GM19023 (cell line): ENCODE results near the gene TGFB2.

Experiments used
- ATAC-seq: cut with Tn5 transposase; IDR thresholded peaks from one replicate; pipeline ENCODE4 v1.9.1; 2021; ENCODE audit warnings: mild to moderate bottlenecking, moderate library complexity; ENCODE audit not compliant: unreplicated experiment

The TGFB2 gene

DNA sequence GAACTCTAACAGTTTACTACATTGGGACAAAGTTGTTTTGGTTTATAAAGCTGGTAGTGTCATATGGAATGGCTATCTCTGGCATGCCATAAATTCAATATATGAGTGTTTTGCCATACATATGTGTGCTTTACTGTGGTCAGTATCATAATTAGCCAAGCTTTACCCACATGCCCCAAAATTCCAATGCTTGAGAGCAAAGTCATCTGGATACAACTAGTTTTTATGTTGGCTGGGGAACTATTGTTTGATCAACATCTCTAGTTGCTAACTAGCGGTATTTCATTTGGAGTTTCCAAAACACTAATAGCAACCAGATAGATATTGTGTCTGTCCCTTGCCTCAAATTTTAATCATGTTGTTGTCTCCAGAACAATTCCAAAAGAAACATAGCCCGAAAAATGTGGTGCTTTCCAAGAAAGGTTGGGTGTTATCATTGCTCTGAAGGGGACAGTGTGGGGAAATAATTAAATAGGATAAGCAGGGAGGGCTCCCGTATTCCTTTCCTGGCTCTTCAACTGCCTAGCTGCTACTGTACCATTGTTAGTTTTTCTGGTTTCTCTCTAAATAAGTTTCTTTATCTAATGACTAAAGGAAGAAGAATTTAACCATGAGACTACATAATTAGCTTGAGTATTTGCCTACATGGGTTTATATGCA, 136.1 kb downstream of the TGFB2 start:
- ATAC-seq: no peak

DNA sequence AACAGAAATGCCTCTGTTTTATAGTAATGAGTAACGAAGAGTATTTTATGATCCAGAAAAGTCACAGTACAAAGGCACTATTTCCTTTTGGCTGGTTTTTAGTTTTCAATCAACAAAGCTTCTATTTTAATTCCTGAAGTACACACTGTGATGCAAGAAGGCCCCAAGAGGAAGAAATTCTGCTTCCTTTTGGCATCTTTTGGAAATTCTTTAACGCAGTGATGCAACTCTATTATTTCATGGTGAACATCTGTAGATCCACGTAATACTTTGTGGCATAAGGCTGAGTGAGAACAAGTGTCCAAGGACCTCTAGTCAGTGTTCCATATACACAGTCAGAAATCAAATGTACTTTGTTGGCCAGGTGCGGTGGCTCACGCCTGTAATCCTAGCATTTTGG, 137.5 kb downstream of the TGFB2 start:
- no peak for ATAC-seq

DNA sequence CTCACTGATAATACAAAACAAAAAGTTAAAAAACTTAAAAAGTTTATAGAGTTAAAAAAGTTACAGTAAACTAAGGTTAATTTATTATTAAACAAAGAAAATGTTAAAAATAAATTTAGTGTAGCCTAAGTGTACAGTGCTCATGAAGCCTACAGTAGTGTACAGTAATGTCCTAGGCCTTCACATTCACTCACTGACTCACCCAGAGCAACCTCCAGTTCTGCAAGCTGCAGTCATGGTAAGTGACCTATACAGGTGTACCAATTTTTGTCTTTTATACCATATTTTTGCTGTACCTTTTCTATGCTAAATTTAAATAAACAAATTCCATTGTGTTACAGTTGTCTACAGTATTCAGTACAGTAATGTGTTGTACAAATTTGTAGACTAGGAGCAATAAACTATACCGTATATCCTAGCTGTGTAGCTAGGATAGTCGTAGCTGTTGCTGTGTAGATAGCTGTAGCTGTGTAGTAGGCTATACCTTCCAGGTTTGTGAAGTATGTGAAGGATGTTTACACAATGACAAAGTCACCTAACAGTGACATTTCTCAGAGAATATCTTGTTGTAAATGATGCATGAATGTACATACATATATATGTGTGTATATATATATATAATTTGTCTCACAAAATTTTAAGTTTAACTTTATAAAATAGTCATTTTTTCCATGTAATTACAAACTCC, 140.2 kb downstream of the TGFB2 start:
- no peak for ATAC-seq

DNA sequence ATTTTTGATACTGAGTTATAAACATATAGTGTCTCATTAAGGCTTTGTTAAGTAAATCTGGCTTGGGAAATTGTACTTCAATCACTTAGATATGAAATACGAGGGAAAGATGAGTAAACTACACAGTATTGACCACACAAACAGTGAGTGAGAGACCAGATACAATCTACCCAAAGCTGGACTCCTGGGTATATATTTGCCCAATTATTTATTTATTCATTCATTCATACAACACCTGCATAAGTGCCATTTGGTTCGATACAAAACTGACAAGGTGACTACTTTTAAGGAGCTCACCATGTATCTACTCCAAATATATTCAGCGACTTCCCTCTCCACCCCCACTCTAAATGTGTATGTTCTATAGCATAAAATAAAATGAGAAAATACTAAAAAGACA, 143.4 kb downstream of the TGFB2 start:
- no peak for ATAC-seq

DNA sequence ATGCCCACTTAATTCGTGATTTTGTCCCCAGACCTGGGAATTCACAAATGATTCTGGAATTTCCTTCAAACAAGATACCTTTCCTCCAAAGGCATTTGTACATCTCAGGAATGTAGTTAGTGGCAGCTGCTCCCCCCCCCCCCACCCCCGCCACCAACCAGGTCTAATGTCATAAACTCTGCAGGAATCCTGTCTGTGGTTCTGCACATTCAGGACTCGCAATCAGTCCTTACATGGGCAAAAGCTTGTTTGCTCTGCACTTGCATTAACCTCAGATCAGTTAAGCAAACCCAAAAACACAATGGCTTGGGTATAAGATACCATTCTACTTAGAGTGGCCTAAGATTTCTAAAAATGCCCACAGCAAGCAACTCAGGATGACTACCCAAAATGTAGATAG, 143.8 kb downstream of the TGFB2 start:
- ATAC-seq: no peak

DNA sequence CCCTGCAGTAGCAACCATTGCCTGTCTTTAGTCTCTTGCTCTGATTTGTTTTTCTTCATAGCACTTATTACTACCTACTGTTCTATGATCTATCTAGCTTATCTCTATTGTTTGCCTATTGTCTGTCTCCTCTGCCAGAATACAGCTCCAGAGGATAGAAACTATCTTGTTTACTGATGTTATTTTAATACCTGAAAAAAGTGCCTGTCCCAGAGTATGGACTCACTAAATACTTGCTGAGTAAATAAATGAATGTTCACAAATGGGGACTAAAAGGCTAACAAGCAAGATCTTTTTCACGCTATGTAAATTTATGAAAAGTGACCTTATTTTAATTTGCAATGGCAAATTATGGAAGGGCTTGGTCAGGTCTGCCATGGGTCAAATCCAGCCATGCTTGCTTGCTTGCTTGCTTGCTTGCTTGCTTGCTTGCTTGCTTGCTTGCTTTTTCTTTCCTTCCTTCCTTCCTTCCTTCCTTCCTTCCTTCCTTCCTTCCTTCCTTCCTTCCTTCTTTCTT, 145.3 kb downstream of the TGFB2 start:
- ATAC-seq: no peak

DNA sequence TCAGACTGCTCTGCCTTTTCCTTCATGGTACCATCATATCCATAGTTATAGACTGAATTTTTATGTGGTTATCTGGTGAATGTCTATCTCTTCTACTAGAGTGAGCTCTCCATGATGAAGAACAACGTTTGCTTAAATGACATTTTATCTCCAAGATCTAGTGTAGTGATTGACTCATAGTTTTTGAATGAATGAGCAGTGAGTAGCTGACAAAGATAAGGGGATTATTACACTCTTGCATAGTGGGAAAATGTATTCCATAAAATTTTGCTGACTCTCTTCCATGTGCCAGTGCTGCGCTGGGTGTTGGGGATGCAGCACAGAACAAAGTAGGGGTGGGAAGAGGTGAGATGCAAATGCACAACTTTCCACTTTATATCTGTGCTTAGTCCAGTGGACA, 147.7 kb downstream of the TGFB2 start:
- ATAC-seq: no peak

DNA sequence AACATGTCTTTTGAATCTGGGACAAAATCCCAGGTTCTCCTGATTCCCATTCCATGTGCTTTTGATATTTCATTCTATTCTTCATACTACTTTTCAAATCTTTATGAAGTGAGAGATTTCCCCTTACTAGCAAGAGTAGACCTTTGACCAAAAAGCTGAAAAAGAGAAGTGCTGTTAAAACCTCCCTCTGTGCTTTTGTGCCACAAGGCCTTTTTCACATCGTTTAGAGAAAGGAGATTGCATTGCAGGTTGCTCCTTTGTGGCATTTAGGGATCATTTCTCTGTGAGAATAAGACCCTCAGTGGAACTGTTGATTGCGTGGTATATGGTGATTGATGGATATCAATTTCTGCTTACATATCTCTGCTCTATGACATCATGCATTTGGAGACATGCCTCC, 148.8 kb downstream of the TGFB2 start:
- no peak for ATAC-seq
